GM12873 (cell line): Measurements from ENCODE around the gene GPATCH8.
A peak's percentile ranks its signal among the peaks of the same experiment; 100 is the strongest.

Experiments
- TF ChIP-seq, protein P1 (sequence below): IDR thresholded peaks from 2 replicates; pipeline ENCODE4 v1.5.1; 2012; ENCODE audit warnings: low read depth, mild to moderate bottlenecking, moderate library complexity, low read length, control low read depth; ENCODE audit not compliant: insufficient read depth; ENCODE audit errors: missing control alignments

GPATCH8 gene

GRCh38 chr17:44518032-44518431, 14.8 kb upstream of the GPATCH8 start:
- TF ChIP-seq, protein P1, sequence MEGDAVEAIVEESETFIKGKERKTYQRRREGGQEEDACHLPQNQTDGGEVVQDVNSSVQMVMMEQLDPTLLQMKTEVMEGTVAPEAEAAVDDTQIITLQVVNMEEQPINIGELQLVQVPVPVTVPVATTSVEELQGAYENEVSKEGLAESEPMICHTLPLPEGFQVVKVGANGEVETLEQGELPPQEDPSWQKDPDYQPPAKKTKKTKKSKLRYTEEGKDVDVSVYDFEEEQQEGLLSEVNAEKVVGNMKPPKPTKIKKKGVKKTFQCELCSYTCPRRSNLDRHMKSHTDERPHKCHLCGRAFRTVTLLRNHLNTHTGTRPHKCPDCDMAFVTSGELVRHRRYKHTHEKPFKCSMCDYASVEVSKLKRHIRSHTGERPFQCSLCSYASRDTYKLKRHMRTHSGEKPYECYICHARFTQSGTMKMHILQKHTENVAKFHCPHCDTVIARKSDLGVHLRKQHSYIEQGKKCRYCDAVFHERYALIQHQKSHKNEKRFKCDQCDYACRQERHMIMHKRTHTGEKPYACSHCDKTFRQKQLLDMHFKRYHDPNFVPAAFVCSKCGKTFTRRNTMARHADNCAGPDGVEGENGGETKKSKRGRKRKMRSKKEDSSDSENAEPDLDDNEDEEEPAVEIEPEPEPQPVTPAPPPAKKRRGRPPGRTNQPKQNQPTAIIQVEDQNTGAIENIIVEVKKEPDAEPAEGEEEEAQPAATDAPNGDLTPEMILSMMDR: no peak

DNA sequence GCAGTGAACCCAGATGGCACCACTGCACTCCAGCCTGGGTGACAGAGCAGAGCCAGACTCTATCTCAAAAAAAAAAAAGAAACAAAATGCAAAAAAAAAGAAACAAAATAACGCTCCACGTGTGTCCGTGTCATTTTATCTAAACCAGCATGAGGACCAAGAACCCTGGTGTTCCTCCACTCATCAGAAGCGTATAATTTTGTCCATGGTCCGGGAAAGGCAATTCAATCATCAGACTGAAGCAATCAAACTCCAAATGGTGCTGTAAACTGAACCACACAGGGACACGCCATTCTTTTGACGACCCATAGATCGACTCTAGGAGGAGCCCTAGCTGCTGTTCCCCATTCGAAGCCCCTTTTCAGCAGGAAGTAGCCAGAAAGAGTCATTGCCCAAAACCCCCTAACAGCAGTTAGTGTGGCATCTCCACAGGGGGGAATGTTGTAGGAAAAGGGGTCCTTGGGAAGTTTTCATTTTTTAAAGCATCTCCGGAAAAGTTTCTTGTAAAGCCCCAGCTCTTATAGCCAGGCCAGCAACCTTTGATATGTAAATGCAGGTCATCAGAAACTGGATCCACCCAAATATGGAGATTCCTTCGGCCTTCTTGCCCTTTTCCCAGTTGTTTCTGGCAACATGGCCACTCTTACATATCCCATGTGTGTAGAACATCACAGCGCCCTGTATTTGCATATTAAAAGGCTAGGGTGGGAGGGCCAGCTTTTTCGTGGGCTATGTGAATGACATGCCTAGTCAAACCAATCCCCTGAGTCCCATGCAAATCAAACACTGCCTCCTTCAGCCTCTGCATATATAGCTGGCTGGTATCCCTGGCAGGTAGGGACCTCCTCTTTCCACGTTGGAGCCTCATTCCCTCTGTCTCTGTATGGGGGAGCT, 8.3 kb upstream of the GPATCH8 start:
- TF ChIP-seq, protein P1: peak; percentile 16

DNA sequence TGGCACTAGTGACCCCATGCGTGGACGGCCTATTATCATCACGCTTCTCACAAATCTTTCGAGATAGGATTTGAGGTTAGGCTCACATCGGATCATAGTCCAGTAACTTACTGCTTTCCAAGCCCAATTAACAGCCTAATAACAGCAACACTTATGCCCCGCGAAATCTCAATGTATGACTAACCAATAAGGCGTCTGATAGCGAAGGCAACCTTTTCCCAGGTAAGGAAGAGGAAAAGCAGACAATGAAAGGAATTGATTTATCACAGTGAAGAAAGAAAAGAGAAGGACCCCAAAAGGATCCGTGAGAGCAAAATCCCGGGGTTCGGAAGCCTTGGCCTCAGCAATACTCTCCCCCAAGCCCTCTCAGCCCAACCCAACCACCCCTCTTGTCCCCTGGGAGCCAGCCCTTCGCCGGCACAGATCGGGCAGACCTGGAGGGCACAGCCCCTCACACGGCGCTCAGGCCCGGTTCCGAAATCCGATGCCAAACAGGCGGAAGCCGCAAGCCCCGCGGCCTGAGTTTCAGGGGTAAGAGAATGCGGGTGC, 534 bp downstream of the GPATCH8 start:
- TF ChIP-seq, protein P1: no peak

DNA sequence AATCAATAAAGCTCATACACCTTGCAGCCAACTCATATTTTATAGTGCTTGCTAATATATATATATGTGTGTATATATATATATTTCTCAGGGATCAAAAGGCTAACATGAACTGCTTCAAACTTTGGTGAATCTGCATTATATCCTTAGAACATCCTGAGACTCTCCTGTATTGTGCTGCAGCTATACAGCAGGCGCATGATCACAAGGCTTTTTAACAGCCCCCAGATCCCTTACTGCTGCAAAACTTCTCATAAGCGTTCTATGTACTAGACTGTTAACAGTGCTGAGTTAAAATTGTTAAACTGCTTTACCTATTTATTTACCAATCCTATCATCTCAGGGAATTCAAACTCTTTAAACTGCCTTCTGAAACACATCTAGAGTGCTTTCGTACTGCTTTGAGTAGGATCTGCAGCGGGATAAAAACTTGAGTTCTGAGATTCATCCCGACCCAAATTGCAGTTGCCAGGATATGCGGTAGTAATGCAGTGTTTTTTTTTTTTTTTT, 1.3 kb downstream of the GPATCH8 start:
- TF ChIP-seq, protein P1: no peak

DNA sequence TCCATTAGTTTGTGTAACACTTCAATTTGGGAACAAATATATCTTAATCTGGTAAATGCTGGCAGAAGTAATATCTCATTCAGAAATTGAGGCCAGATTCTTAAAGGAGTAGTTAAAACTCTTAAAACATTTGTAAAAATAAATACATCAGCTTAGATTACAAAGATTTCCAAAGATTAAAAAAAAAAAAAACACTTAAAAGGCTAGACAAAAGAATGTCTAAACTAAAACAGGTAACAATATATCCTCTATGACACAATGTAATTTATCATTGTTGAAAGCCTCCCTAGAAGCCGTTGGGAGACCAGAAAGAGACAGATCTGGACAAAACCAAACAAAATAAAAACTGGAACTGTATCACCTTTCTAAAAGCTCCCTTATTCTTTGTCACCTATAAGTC, 3.5 kb downstream of the GPATCH8 start:
- TF ChIP-seq, protein P1: no peak

DNA sequence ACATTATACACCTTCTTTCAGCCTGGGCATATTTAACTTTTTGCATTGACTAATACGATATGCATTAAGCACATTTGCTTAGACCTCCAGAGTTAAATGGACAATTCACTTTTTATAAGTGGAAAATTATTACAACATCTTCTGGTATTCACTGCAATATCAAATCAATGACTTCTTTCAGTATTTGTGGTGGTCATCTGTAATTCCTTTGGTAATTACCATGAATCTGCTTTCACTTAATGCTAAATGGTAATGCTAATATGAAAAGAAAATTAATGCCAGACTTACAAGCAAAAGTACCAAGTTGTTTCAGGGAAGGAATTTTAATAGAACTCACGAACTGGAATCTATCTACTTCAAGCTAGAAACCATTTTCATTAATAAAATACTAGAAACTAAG, 6.4 kb downstream of the GPATCH8 start:
- TF ChIP-seq, protein P1: no peak

DNA sequence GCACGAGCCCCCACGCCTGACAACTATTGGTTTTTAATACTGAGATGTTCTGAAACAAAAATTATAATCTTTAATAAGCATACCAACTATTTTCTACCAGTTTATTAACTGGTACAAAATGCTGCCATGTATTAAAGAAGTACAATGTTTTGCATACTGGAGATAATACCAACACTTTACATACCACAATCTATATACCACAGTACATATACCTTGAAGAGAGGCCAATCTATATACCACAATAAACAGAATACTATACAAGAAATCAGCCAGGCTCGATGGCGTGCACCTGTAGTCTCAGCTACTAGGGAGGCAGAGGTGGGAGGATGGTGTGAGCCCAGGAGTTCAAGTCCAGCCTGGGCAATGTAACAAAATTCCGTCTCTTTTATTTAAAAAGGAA, 9.9 kb downstream of the GPATCH8 start:
- TF ChIP-seq, protein P1: no peak
